ENCODE results near the gene RECQL5. TPM values are rescaled to one million over a fixed set of nuclear protein-coding genes. Genes with fewer than 3 reads are reported as not detected.

Gene RECQL5
- total RNA-seq, 2 donors from 2014 or later, result 54.3 TPM

- Mint-ChIP-seq H3K9me3 (no peaks in the 10 kb centered on the region), H3K27ac (no peak overlapping the region), H3K4me1 (no peaks in the 10 kb centered on the region), H3K27me3 (ENCODE audit: insufficient read depth) (no peaks in the 10 kb centered on the region), H3K36me3 (ENCODE audit: low read depth) (no peaks in the 10 kb centered on the region), H3K4me3 (no peak overlapping the region)
- Histone ChIP-seq H3K36me3 (ENCODE audit: control insufficient read depth, insufficient read depth, low read length) (no peaks in the 10 kb centered on the region), H3K4me1 (ENCODE audit: control insufficient read depth, insufficient read depth, low read length) (peaks cover under 1% of the 10 kb centered on the region), H3K27me3 (ENCODE audit: control insufficient read depth, insufficient read depth, low read length, poor library complexity, severe bottlenecking) (no peaks in the 10 kb centered on the region), H3K9ac (ENCODE audit: extremely low read depth, low read length, poor library complexity, severe bottlenecking) (no peak overlapping the region), H3K9me3 (ENCODE audit: control insufficient read depth, low read length) (no peaks in the 10 kb centered on the region), H3K4me3 (ENCODE audit: low read length) (no peak overlapping the region), H3K27ac (ENCODE audit: low read depth, low read length) (no peak overlapping the region)
- TF ChIP-seq CTCF (conservative IDR thresholded peaks at IDR 0.05), result no peak
- 90 to 93% methylated on average over 16 to 24 of the region's 24 CpGs for WGBS, 2 experiments (ENCODE audit: insufficient coverage in 1 of 2, insufficient read length in 1 of 2)
- no peak for DNase-seq
Measured at GRCh38 chr17:75616521-75617122, 50.3 kb downstream of the RECQL5 start.

DNA sequence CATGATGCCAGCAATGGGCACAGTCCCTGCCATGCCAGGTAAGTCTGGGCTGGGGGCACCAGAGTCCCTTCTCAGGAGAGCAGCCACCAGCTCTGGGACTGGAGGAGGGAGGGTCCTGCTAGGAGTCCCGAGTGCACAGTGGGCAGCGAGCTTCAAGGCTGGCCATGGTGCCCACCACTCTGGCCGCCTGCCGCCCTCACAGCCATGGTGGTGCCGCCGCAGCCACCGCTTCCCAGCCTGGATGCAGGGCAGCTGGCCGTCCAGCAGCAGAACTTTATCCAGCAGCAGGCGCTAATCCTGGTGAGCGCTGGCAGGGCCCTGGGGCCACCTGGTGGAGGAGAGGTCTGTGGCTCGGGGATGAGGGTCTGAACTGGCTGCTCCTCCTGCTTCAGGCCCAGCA, 51.7 kb downstream of the RECQL5 start:
- Mint-ChIP-seq H3K4me3 (no peak overlapping the region), H3K27ac (no peak overlapping the region), H3K27me3 (ENCODE audit: insufficient read depth) (no peaks in the 10 kb centered on the region), H3K4me1 (no peaks in the 10 kb centered on the region), H3K9me3 (no peaks in the 10 kb centered on the region), H3K36me3 (ENCODE audit: low read depth) (no peaks in the 10 kb centered on the region)
- H3K9ac ChIP-seq (ENCODE audit: extremely low read depth, low read length, poor library complexity, severe bottlenecking), result no peak overlapping the region
- H3K9me3 ChIP-seq (ENCODE audit: control insufficient read depth, low read length), result no peaks in the 10 kb centered on the region
- H3K27me3 ChIP-seq (ENCODE audit: control insufficient read depth, insufficient read depth, low read length, poor library complexity, severe bottlenecking), result no peaks in the 10 kb centered on the region
- no peaks in the 10 kb centered on the region for H3K36me3 ChIP-seq (ENCODE audit: control insufficient read depth, insufficient read depth, low read length)
- H3K27ac ChIP-seq (ENCODE audit: low read depth, low read length), result no peak overlapping the region
- 85 to 89% methylated on average over 8 to 11 of the region's 11 CpGs for WGBS, 2 experiments (ENCODE audit: insufficient coverage in 1 of 2, insufficient read length in 1 of 2)
- DNase-seq, result peak; percentile 85
- H3K4me3 ChIP-seq (ENCODE audit: low read length), result no peak overlapping the region
- peak; percentile 38 for TF ChIP-seq CTCF (conservative IDR thresholded peaks at IDR 0.05)
- no peaks in the 10 kb centered on the region for H3K4me1 ChIP-seq (ENCODE audit: control insufficient read depth, insufficient read depth, low read length)

- H3K9ac ChIP-seq (ENCODE audit: extremely low read depth, low read length, poor library complexity, severe bottlenecking), result no peak overlapping the region
- Mint-ChIP-seq H3K27me3 (ENCODE audit: insufficient read depth) (no peaks in the 10 kb centered on the region), H3K36me3 (ENCODE audit: low read depth) (no peaks in the 10 kb centered on the region), H3K4me3 (no peak overlapping the region), H3K4me1 (no peaks in the 10 kb centered on the region), H3K9me3 (no peaks in the 10 kb centered on the region), H3K27ac (no peak overlapping the region)
- DNase-seq, result no peak
- H3K4me3 ChIP-seq (ENCODE audit: low read length), result no peak overlapping the region
- no peaks in the 10 kb centered on the region for H3K9me3 ChIP-seq (ENCODE audit: control insufficient read depth, low read length)
- H3K27me3 ChIP-seq (ENCODE audit: control insufficient read depth, insufficient read depth, low read length, poor library complexity, severe bottlenecking), result no peaks in the 10 kb centered on the region
- H3K36me3 ChIP-seq (ENCODE audit: control insufficient read depth, insufficient read depth, low read length), result no peaks in the 10 kb centered on the region
- WGBS, 2 experiments (ENCODE audit: insufficient coverage in 1 of 2, insufficient read length in 1 of 2), result 90 to 95% methylated on average over 8 to 19 of the region's 19 CpGs
- no peaks in the 10 kb centered on the region for H3K4me1 ChIP-seq (ENCODE audit: control insufficient read depth, insufficient read depth, low read length)
- H3K27ac ChIP-seq (ENCODE audit: low read depth, low read length), result no peak overlapping the region
- no peak for TF ChIP-seq CTCF (conservative IDR thresholded peaks at IDR 0.05)
Measured at GRCh38 chr17:75614556-75615270, 52.2 kb downstream of the RECQL5 start.
